GM18861 (cell line): ENCODE data around the gene DHRS9.
"Not testable (repeated sequence)": the region's sequence is repeated elsewhere in the genome, so short reads cannot be mapped to it uniquely, and the experiment has no call there.

Source experiments
- ATAC-seq: cut with Tn5 transposase; IDR thresholded peaks from one replicate; pipeline ENCODE4 v1.9.1; 2021; ENCODE audit not compliant: unreplicated experiment

Gene DHRS9

GRCh38 chr2:169131587-169132512, 62.5 kb downstream of the DHRS9 start:
- ATAC-seq, result peak; percentile 78

DNA sequence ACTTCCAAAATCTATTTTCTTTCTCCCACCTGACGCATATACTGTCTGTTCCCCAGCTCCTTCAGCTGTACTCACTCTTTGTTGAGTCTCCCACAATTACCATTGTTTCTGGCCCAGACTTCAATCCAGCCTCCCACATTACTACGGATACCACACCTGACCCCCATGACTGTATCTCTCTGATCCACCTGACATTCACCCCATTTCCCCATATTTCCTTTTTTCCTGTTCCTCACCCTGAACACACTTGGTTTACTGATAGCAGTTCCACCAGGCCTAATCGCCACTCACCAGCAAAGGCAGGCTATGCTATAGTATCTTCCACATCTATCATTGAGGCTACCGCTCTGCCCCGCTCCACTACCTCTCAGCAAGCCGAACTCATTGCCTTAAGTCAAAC, 64.9 kb downstream of the DHRS9 start:
- not testable (repeated sequence) for ATAC-seq

GRCh38 chr2:169136428-169136827, 67.1 kb downstream of the DHRS9 start:
- ATAC-seq, result not testable (repeated sequence)

- no peak for ATAC-seq
Measured at GRCh38 chr2:169136885-169137534, 67.6 kb downstream of the DHRS9 start.

GRCh38 chr2:169137924-169138323, 68.6 kb downstream of the DHRS9 start:
- ATAC-seq, result no peak

- no peak for ATAC-seq
Measured at GRCh38 chr2:169139145-169139544, 69.8 kb downstream of the DHRS9 start.

- ATAC-seq, result no peak
Measured at GRCh38 chr2:169139993-169140767, 70.8 kb downstream of the DHRS9 start.

DNA sequence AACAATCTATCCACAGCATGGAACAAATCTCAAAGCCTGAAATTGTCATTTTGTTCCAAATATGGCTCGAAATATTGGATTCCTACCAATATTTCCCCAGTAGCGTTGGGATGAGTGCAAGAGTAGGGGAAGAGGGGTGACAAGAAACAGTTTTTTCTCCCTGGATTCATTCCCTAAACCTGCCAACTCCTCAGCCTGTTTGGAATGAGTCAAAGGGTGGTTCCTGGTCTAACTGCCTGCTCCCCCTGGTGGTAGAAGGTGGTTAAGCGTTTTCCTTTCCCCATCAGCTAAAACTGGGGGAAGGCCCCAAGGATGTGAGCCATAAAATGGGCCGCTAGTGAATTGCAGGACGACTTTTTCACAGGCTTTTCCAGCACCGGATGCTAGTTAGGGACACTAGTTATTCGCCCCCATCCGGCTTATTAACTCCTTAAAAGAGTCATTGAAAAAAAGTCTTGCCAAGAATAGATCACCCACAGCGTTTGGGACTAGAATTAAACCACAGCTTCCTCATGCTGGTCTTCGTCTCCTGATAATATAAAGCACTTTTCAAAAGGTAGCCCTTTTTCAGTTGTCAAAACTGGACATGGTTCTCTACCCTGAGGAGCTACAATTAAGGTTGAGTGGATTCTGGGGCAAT, 72.5 kb downstream of the DHRS9 start:
- ATAC-seq, result peak; percentile 58

DNA sequence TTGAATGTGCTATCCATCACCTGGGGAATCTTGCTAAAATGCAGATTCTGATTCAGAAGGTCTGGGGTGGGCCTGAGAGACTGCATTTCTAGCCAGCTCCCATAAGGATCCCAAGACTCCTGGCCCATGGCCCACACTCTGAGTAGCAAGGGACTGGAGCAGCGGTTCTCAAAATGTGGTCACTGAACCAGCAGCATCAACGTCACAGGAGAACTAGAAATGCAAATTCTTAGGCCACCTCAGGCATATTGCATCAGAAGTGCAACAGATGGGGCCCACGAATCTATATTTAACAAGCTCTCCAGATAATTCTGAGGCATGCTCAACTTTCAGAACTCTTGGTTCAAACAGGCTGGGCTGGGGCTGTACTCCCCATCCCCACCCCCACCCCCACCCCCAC, 74.6 kb downstream of the DHRS9 start:
- no peak for ATAC-seq
